GM21381 (cell line): ENCODE data around the gene MAP3K8.

ENCODE experiments used
- ATAC-seq: cut with Tn5 transposase; IDR thresholded peaks from one replicate; pipeline ENCODE4 v1.9.1; 2021; ENCODE audit warnings: mild to moderate bottlenecking, moderate library complexity; ENCODE audit not compliant: unreplicated experiment

Gene MAP3K8

GRCh38 chr10:30433730-30434272 lies at the start of gene MAP3K8:
MAP3K8 (plus strand) TSS chr10:30434184; CDS start chr10:30438939, 4,755 bp downstream.
- ATAC-seq, result peak; percentile 57

- no peak for ATAC-seq
Measured at GRCh38 chr10:30384701-30385201, 49.2 kb upstream of the MAP3K8 start.

- ATAC-seq, result no peak
Measured at GRCh38 chr10:30386801-30387588, 47.0 kb upstream of the MAP3K8 start.

- no peak for ATAC-seq
Measured at GRCh38 chr10:30387646-30388243, 46.2 kb upstream of the MAP3K8 start.

GRCh38 chr10:30389543-30389942 lies 44.4 kb upstream of the MAP3K8 start:
- no peak for ATAC-seq

GRCh38 chr10:30390207-30390606 lies 43.8 kb upstream of the MAP3K8 start:
- ATAC-seq, result no peak

- no peak for ATAC-seq
Measured at GRCh38 chr10:30391266-30391665, 42.7 kb upstream of the MAP3K8 start.

GRCh38 chr10:30392564-30392990 lies 41.4 kb upstream of the MAP3K8 start:
- ATAC-seq, result peak; percentile 93

GRCh38 chr10:30396293-30396692 lies 37.7 kb upstream of the MAP3K8 start:
- no peak for ATAC-seq

- no peak for ATAC-seq
Measured at GRCh38 chr10:30396698-30397097, 37.3 kb upstream of the MAP3K8 start.

- no peak for ATAC-seq
Measured at GRCh38 chr10:30398193-30398592, 35.8 kb upstream of the MAP3K8 start.

- ATAC-seq, result no peak
Measured at GRCh38 chr10:30398788-30399187, 35.2 kb upstream of the MAP3K8 start.

GRCh38 chr10:30403494-30403893 lies 30.5 kb upstream of the MAP3K8 start:
- no peak for ATAC-seq

GRCh38 chr10:30404540-30404939 lies 29.4 kb upstream of the MAP3K8 start:
- no peak for ATAC-seq

- ATAC-seq, result no peak
Measured at GRCh38 chr10:30411263-30411662, 22.7 kb upstream of the MAP3K8 start.

GRCh38 chr10:30412901-30413300 lies 21.1 kb upstream of the MAP3K8 start:
- no peak for ATAC-seq

GRCh38 chr10:30413996-30414576 lies 19.9 kb upstream of the MAP3K8 start:
- no peak for ATAC-seq

GRCh38 chr10:30415593-30415992 lies 18.4 kb upstream of the MAP3K8 start:
- ATAC-seq, result no peak

GRCh38 chr10:30417301-30417700 lies 16.7 kb upstream of the MAP3K8 start:
- ATAC-seq, result no peak

- ATAC-seq, result peak; percentile 47
Measured at GRCh38 chr10:30420266-30420665, 13.7 kb upstream of the MAP3K8 start.

GRCh38 chr10:30420766-30421165 lies 13.2 kb upstream of the MAP3K8 start:
- ATAC-seq, result no peak
